H54 (cell line): ENCODE data around the gene CFAP221.

Experiments
- DNase-seq: peaks from one replicate; pipeline ENCODE4 v3.0.0; 2011; ENCODE audit warnings: low spot score, mixed read lengths; ENCODE audit not compliant: insufficient read length
- FAIRE-seq: peaks from 3 replicates; lab custom pipeline; 2011; peaks lifted over from hg19 to GRCh38; lab: Jason Lieb, UNC
- POLR2A ChIP-seq: IDR thresholded peaks from 2 replicates; pipeline ENCODE4 v1.6.1; 2011; ENCODE audit warnings: low read depth, mild to moderate bottlenecking, low read length

CFAP221 gene

DNA sequence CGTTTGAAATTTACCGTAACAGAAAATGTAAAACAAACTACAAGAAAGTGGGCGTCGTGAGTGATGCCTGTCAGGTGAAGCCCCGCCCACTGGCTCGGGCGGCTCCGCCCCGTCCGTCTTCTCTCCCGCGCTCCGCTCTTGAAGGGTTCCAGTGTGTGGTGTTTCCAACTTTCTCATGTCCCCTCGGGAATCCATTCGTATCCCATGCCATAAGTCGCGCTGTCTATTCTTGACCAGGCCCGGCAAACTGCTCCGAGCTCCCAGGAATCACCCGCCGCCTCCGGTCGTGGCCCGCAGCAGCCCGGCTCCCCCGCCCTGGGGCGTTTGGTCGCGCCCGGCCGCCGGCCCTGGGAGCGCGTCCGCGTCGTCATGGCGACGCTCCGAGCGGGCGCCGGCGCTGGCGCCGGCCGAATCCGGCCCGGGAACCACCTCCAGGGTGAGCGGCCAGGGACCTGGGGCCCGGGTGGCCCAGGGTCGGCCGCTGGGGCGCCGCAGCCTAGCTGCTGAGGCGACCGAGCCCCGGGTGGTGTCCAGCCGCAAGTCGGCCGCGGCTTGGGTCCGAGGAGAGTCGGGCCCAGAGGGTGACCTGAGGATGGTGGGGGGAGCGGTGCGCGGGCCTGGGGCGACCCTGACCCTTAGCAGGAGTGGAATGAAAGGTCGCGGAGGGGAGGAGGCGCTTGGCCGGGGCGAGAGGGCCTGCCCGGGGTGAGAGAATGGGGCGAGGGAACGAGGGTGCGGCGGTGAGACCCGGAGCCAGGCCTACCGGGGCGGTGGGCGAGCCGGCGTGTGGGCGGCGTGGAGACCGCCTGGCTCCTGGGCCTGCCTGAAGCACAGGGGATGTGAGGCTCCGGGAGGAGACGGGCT is at the start of gene CFAP221:
Gene CFAP221, plus strand, starts transcription at position 375 of the 864 bp plus-strand sequence. CDS start 1,683 bp downstream, outside the sequence.
- peak; percentile 78 for DNase-seq
- TF ChIP-seq POLR2A: no peak
- no peak for FAIRE-seq

DNA sequence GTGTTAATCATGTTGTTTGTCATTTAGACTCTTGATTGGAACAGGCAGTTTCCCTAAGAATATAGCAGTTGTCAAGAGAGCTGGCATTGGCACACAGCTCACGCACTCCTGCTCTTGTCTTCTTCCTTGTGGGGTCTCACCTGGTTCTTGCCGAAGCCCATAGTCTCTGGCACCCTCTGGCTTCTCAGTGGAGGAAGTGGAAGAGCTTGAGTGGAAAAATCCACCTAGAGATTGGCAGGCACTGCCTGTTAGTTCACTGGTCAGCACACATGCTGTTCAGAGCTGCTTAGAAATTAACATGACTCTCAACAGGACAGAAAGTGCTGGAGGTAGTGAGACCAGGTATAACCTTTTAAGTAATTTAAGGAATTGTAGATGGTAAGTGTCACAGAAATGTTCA is 48.3 kb upstream of the CFAP221 start:
- FAIRE-seq (no peak), DNase-seq (no peak)
- no peak for TF ChIP-seq POLR2A

DNA sequence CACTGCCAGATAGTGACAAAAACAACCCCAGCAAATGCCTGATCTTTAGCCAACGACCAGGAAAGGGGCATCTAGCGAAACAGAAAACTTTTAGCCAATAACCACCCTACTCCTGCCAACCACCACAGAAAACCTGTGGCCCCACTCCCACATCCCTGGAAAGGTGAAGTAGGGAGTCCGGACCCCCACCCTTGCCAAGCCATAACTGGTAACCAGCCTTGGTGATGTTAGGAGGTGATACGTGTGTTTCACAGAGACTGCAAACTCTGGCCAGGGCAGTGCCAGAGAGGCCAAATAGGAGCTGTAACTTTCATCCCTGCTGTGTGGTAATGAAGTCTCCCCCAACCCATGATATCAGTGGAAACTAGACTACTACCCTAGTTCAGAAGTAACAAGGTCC is 47.6 kb upstream of the CFAP221 start:
- DNase-seq (no peak), FAIRE-seq (no peak)
- no peak for TF ChIP-seq POLR2A

DNA sequence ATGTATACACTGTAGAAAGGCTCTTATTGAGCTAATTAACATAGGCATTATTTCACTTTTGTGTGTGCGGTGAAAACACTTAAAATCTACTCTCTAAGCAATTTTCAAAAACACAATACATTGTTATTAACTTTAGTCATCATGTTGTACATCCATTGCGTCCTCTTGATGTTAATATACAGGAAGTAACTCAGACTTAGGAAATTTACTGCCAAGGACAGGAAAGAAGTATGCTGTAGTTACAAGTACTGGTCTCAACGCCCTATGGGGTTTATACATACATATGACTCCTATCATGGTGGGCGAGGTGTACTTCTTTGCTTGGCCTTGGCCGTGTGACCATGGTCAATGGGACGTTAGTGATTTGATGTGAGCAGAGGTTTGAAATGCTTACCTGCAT is 35.5 kb upstream of the CFAP221 start:
- TF ChIP-seq POLR2A: no peak
- FAIRE-seq (no peak), DNase-seq (no peak)

DNA sequence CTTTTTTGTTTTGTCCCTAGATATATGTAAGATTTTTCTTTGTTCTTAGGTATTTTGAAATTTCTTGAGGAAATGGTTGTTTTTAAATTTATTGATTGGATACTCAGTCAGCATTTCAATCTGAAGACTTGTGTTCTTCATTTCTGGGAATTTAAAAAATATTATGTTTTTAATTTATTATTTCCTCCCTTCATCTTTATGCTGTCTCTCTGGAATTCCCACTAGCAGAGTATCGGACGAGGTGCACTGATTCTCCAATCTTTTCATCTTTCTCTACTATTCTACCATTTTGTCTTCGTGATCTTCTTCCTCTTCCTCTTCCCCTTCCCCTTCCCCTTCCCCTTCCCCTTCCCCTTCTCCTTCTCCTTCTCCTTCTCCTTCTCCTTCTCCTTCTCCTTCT is 32.3 kb upstream of the CFAP221 start:
- no peak for FAIRE-seq

DNA sequence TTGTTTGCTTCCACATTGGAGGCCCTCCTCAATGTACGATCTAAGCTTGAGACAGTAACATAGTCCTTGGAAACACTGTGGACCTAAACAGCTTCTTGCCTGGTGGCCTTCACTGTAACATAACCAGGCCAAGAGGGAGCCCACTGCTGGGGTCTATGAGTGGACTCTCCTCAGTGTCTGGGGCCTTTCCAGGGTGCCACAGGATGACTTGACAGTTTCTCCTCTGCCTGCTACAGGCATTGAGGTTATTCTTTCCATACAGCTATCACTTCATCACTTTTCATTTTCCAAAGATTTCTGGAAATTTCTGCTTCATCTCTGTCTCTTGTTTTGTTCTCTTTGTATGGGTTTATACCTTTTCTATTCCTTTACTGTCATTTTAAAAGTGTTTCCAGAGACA is 31.3 kb upstream of the CFAP221 start:
- DNase-seq (no peak), FAIRE-seq (no peak)
- TF ChIP-seq POLR2A: no peak

More for the DNA sequence above, 32.3 kb upstream of the CFAP221 start:
- DNase-seq: no peak
- no peak for TF ChIP-seq POLR2A

DNA sequence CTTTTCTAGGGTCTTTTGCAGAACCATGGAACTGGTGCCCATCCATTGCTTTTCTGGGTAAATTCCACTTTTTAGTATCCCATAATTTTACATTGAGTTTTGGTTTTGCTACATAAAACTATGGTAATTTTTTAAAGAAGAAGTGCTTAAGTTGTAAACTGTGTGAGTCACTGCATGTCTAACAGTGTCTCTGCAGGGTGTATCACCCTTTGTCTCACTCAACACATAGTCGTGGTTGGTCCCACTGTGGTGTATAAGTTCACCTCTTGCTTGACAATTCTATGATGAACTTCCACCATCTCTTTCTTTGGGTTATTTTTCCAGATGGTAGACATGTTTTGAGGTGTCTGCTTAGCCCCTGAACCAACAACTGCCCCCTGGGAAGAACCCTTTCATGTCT is 30.4 kb upstream of the CFAP221 start:
- DNase-seq: no peak
- no peak for TF ChIP-seq POLR2A
- FAIRE-seq: no peak

DNA sequence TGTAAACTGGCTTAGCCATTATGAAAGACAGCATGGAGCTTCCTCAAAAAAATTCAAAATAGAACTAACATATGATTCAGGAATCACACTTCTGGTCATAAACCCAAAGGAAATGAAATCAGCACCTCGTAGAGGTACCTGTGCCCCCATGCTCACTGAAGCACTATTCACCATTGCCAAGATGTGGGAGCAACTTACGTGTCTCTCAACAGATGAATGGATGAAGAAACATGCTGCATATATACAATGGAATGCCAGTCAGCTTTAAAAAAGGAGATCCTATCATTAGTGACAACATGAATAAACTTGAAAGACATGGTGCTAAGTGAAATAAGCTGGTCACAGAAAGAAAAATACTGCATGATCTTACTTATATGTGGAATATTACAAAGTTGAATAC is 28.1 kb upstream of the CFAP221 start:
- DNase-seq (no peak), FAIRE-seq (no peak)
- TF ChIP-seq POLR2A: no peak

DNA sequence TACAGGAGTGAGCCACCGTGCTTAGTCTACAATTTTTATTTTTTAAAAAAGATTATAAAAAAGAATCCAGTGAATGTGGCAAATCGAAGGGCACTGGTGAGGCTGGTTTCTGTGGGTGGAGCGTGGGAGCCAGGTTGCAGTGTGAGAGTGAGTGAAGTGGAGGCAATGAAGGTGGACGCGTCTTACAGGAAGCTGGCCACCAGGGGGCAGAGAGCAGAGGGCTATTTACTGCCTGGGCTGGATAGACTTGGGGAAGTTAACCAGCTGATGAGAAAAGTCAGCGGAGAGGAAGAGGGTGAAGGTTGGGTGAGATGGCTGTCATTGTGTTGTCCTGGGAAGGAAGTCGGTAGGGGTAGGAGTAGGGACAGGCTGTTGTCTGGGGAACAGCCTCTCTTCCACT is 26.8 kb upstream of the CFAP221 start:
- DNase-seq (peak; percentile 67), FAIRE-seq (no peak)
- TF ChIP-seq POLR2A: no peak

DNA sequence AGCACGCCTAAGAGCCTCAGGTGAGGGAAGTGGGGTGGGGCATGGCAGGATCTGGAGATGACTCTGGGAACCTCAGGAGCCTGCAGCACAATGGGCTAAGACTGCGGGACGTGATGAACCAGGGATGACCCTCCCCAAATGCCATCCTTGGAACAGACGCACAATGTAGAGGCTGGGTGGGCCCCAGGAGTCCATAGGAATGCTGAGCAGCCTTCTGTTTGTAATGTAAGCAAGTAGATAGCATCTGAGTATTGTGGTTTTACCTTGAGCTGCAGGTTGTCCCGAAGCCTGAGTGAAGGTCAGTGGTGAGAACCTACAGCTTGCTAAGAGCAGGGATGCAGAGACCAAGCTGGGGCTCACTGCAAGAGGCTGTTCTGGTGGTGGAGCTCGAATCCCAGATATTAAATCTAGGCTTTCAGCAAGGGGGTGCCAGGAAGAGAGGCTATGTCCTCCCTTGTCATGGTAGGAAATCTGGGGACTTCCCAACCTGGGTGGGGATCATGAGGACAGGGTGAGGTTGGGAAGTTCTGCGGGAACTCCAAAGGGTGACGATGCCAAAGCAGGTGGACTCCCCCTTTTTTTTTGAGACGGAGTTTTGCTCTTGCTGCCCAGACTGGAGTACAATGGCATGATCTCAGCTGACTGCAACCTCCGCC is 25.7 kb upstream of the CFAP221 start:
- FAIRE-seq (no peak), DNase-seq (no peak)

DNA sequence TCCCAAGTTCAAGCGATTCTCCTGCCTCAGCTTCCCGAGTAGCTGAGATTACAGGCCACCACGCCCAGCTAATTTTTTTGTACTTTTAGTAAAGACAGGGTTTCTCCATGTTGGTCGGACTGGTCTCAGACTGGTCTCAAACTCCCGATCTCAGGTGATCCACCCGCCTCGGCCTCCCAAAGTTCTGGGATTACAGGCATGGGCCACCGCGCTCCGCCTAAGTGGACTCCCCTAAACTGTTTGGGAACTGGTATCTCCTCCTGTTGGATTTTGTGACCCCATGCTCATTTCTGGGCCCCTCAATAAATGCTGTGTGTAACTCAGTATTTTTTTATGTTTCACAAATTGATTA is 25.2 kb upstream of the CFAP221 start:
- TF ChIP-seq POLR2A: no peak
- FAIRE-seq (no peak), DNase-seq (no peak)

More for the DNA sequence above, 25.7 kb upstream of the CFAP221 start:
- TF ChIP-seq POLR2A: no peak

DNA sequence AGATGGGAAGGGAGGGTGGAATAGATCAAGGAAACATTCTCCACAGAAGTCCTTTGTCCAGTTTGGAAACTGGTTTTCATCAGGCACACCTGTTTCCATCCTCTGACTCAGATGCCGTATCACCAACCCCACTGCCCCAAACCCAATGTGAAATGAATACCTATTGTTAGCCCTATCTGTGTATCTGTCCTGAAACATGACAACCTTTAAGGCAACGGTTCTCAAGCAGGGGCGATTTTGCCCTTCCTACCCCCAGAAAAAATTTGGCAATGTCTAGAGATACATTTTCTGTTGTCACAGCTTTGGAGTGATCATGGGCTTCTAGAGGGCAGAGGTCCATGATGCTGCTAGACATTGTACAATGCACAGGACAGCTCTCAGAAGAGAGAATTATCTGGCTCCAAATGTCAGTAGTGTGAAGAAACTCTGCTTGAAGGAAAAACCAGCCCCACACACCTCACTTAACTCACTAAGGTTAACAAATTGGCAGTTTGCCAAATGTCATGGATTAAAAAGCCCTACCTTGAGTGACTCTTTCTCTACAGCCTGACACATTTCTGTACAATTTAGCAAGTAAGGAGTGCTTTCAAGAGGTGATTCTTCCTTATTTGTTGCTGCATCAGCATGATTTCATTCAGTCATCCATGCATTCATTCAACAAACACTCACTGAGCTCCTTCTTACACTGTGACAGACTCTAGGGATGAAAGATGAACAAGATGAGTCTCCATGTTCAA is 23.4 kb upstream of the CFAP221 start:
- FAIRE-seq (no peak), DNase-seq (no peak)
- TF ChIP-seq POLR2A: no peak

DNA sequence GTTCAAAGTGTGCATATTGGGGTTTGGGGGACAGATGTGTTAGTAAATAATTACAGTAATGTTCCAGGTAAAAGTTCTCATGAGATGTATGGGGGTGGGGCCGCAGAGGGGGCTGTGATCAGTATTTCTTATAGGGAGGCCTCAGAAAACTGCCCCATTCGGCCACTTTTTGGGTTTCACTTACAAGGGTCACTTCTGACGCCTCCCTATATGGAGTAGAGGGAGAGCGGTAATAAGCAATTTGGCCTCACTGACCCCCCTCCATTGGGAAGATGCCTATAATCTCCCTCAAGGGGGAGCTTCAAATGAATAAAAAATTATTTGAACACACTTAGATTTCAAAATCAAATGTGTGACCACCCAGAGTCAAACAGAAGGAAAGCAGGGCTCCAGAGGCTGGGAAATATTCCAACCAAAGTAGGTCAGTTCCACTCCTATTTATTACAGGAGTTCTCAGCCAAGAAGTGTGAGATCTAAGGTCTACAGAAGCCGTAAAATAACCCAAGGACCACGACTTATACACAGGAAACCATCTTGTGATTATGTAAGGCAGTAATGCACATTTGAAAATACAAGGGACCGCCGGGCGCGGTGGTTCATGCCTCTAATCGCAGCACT is 22.7 kb upstream of the CFAP221 start:
- TF ChIP-seq POLR2A: no peak
- DNase-seq: no peak
- FAIRE-seq: no peak

DNA sequence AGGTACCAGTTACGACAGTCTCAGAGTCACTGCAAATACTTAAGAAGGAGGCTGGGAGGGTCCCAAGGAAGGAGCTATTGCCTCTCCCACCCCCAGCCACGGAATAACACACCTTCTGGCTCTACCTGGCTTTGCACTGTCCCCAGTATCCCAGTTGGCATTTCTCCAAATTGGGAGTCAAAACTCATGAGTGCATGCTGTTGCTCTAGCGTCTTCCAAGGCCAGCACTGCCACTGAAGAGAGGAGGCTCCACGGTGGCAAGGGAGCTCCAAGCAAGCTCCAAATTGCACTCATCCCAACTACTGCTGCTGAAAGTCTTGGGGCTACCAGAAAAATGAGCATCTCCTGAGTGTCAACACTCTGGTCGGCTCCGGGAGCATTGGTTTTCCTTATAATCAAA is 21.6 kb upstream of the CFAP221 start:
- no peak for FAIRE-seq

More for the DNA sequence above, 21.6 kb upstream of the CFAP221 start:
- no peak for DNase-seq
- no peak for TF ChIP-seq POLR2A
